HEK293T (cell line): Measurements from ENCODE around the gene OPCML.

Experiments used
- ARNT ChIP-seq: fragments of 450-650 bp; IDR thresholded peaks from 2 replicates; pipeline ENCODE4 v1.6.1; 2017; ENCODE audit warnings: mild to moderate bottlenecking
- SUZ12 ChIP-seq: fragments of 450-650 bp; IDR thresholded peaks from 2 replicates; pipeline ENCODE4 v1.6.1; 2016; ENCODE audit warnings: mild to moderate bottlenecking

- TF ChIP-seq ARNT (no peak), SUZ12 (no peak)
Measured at GRCh38 chr11:132742929-132743328, 789.4 kb downstream of the OPCML start.
